ENCODE results near the gene PRKAR2A.

DNA sequence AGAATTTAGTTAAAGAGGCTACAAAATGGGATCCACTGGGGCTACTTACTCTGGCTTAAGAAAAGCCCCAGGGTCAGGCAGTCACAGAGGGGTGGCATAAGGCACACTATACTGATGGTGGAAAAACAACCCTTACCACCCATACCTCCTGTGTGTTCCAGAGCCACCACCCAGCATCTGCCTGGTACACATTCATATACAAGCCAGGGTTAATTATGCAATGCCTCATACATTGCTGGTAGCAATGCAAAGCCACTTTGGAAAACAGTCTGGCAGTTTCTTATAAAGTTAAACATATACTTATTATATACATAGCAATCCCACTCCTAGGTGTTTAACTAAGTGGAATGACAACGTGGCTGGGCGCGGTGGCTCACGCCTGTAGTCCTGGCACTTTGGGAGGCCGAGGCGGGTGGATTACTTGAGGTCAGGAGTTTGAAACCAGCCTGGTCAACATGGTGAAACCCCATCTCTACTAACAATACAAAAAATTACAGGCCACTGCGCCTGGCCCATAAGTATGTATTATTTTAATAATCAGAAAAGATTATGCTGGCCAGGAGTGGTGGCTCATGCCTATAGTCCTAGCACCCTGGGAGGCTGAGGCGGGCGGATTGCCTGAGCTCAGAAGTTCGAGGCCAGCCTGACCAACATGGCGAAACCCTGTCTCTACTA is 146.8 kb downstream of the PRKAR2A start:
- no peak for TF ChIP-seq GABPA (IDR thresholded peaks at IDR 0.05 in 1 of 2, conservative IDR thresholded peaks at IDR 0.05 in 1 of 2)
- TF ChIP-seq, protein P1, sequence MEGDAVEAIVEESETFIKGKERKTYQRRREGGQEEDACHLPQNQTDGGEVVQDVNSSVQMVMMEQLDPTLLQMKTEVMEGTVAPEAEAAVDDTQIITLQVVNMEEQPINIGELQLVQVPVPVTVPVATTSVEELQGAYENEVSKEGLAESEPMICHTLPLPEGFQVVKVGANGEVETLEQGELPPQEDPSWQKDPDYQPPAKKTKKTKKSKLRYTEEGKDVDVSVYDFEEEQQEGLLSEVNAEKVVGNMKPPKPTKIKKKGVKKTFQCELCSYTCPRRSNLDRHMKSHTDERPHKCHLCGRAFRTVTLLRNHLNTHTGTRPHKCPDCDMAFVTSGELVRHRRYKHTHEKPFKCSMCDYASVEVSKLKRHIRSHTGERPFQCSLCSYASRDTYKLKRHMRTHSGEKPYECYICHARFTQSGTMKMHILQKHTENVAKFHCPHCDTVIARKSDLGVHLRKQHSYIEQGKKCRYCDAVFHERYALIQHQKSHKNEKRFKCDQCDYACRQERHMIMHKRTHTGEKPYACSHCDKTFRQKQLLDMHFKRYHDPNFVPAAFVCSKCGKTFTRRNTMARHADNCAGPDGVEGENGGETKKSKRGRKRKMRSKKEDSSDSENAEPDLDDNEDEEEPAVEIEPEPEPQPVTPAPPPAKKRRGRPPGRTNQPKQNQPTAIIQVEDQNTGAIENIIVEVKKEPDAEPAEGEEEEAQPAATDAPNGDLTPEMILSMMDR (IDR thresholded peaks at IDR 0.05; ENCODE audit: low read depth, low read length, missing input control) = no peak
- TF ChIP-seq, protein P2, sequence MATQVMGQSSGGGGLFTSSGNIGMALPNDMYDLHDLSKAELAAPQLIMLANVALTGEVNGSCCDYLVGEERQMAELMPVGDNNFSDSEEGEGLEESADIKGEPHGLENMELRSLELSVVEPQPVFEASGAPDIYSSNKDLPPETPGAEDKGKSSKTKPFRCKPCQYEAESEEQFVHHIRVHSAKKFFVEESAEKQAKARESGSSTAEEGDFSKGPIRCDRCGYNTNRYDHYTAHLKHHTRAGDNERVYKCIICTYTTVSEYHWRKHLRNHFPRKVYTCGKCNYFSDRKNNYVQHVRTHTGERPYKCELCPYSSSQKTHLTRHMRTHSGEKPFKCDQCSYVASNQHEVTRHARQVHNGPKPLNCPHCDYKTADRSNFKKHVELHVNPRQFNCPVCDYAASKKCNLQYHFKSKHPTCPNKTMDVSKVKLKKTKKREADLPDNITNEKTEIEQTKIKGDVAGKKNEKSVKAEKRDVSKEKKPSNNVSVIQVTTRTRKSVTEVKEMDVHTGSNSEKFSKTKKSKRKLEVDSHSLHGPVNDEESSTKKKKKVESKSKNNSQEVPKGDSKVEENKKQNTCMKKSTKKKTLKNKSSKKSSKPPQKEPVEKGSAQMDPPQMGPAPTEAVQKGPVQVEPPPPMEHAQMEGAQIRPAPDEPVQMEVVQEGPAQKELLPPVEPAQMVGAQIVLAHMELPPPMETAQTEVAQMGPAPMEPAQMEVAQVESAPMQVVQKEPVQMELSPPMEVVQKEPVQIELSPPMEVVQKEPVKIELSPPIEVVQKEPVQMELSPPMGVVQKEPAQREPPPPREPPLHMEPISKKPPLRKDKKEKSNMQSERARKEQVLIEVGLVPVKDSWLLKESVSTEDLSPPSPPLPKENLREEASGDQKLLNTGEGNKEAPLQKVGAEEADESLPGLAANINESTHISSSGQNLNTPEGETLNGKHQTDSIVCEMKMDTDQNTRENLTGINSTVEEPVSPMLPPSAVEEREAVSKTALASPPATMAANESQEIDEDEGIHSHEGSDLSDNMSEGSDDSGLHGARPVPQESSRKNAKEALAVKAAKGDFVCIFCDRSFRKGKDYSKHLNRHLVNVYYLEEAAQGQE (IDR thresholded peaks at IDR 0.05) = no peak
- TF ChIP-seq YY1 (IDR thresholded peaks at IDR 0.05) = no peak
- TF ChIP-seq RXRA (IDR thresholded peaks at IDR 0.05) = no peak
- no peak for TF ChIP-seq RAD21 (IDR thresholded peaks at IDR 0.05)
- TF ChIP-seq TAF1 (conservative IDR thresholded peaks at IDR 0.05) = no peak
- TF ChIP-seq, protein P3, sequence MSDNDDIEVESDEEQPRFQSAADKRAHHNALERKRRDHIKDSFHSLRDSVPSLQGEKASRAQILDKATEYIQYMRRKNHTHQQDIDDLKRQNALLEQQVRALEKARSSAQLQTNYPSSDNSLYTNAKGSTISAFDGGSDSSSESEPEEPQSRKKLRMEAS (IDR thresholded peaks at IDR 0.05) = no peak
- TF ChIP-seq EGR1 (IDR thresholded peaks at IDR 0.05; ENCODE audit: low read depth in 2 of 2) = no peak
- TF ChIP-seq, protein P4, sequence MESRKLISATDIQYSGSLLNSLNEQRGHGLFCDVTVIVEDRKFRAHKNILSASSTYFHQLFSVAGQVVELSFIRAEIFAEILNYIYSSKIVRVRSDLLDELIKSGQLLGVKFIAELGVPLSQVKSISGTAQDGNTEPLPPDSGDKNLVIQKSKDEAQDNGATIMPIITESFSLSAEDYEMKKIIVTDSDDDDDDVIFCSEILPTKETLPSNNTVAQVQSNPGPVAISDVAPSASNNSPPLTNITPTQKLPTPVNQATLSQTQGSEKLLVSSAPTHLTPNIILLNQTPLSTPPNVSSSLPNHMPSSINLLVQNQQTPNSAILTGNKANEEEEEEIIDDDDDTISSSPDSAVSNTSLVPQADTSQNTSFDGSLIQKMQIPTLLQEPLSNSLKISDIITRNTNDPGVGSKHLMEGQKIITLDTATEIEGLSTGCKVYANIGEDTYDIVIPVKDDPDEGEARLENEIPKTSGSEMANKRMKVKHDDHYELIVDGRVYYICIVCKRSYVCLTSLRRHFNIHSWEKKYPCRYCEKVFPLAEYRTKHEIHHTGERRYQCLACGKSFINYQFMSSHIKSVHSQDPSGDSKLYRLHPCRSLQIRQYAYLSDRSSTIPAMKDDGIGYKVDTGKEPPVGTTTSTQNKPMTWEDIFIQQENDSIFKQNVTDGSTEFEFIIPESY (IDR thresholded peaks at IDR 0.05) = no peak
- no peak for TF ChIP-seq JUND (IDR thresholded peaks at IDR 0.05)
- TF ChIP-seq FOXA1 (IDR thresholded peaks at IDR 0.05) = no peak

Measured in liver (tissue), 3 donors.